H1 (cell line): ENCODE measurements around the gene INHBB. TPM values are rescaled to one million over a fixed set of nuclear protein-coding genes. Genes with fewer than 3 reads are reported as not detected.

Experiments used
- CTCF ChIA-PET: fragments of 300-600 bp; sonication (Branson Sonifier 250); formaldehyde crosslinking; loops from one replicate; lab custom pipeline; 2021; ENCODE audit not compliant: partially characterized antibody; lab: Charles Lee
- POLR2A ChIA-PET: fragments of 300-600 bp; sonication (Branson Sonifier 250); formaldehyde crosslinking; loops from one replicate; lab custom pipeline; 2021; ENCODE audit warnings: inconsistent platforms; ENCODE audit not compliant: partially characterized antibody; lab: Charles Lee
- DNase-seq, 2 experiments: peaks; one replicate each; pipeline versions ENCODE4 v3.0.0 to v3.0.0-alpha.2; 2010 to 2022; ENCODE audit warnings: low spot score in 2 of 2, low read depth in 1 of 2, mixed read lengths in 1 of 2
- FAIRE-seq: peaks from 2 replicates; lab custom pipeline; 2011; peaks lifted over from hg19 to GRCh38; lab: Jason Lieb, UNC
- H2AFZ ChIP-seq: 2 replicates; pipeline ENCODE4 v1.8.1; 2012; ENCODE audit warnings: low read length, inconsistent platforms
- H2AK5ac ChIP-seq: 2 replicates; pipeline ENCODE4 v1.6.1; 2013; ENCODE audit warnings: low read depth, low read length
- H2BK120ac ChIP-seq: replicated peaks from 2 replicates; pipeline ENCODE3; 2013; ENCODE audit warnings: low read depth, low read length, inconsistent platforms
- H2BK12ac ChIP-seq: 2 replicates; pipeline ENCODE4 v1.6.1; 2013; ENCODE audit warnings: low read depth, low read length
- H2BK15ac ChIP-seq: 2 replicates; pipeline ENCODE4 v1.6.1; 2013; ENCODE audit warnings: low read length
- H2BK20ac ChIP-seq: 2 replicates; pipeline ENCODE4 v1.6.1; 2013; ENCODE audit warnings: low read length
- H2BK5ac ChIP-seq: 2 replicates; pipeline ENCODE4 v1.6.1; 2013; ENCODE audit warnings: low read depth, low read length
- H3K14ac ChIP-seq: 2 replicates; pipeline ENCODE4 v1.6.1; 2013; ENCODE audit warnings: inconsistent platforms; ENCODE audit not compliant: insufficient read length
- H3K18ac ChIP-seq: 2 replicates; pipeline ENCODE4 v1.6.1; 2013; ENCODE audit warnings: low read length; ENCODE audit errors: extremely low read depth
- H3K23ac ChIP-seq: 2 replicates; pipeline ENCODE4 v1.6.1; 2013; ENCODE audit warnings: inconsistent platforms; ENCODE audit not compliant: insufficient read length
- H3K23me2 ChIP-seq: 2 replicates; pipeline ENCODE4 v1.6.1; 2013; ENCODE audit warnings: low read depth, low read length
- H3K27ac ChIP-seq: 2 replicates; pipeline ENCODE4 v1.6.1; 2011; ENCODE audit warnings: low read depth, low read length, inconsistent platforms
- H3K27me3 ChIP-seq, 4 experiments: replicated peaks in 1 of 4; 1 replicate in 1 of 4; 2 replicates in 3 of 4; pipeline versions ENCODE4 v1.6.1 to v1.8.1; 2011 to 2013; ENCODE audit warnings: low read length in 3 of 4, mild to moderate bottlenecking in 3 of 4, inconsistent platforms in 2 of 4, mixed read lengths in 2 of 4, moderate library complexity in 1 of 4; ENCODE audit not compliant: control insufficient read depth in 3 of 4, insufficient read depth in 3 of 4; ENCODE audit errors: extremely low read depth in 1 of 4
- H3K36me3 ChIP-seq, 4 experiments: 2 replicates each; pipeline versions ENCODE4 v1.6.1 to v1.8.1; 2011 to 2013; ENCODE audit warnings: mild to moderate bottlenecking in 4 of 4, low read length in 3 of 4, moderate library complexity in 2 of 4, control low read depth in 1 of 4, inconsistent platforms in 1 of 4; ENCODE audit not compliant: insufficient read depth in 4 of 4, control insufficient read depth in 2 of 4
- H3K4ac ChIP-seq: replicated peaks from 2 replicates; pipeline ENCODE3; 2013; ENCODE audit warnings: low read length, low read depth, mixed read lengths, inconsistent platforms; ENCODE audit not compliant: insufficient read length
- H3K4me1 ChIP-seq, 4 experiments: replicated peaks in 1 of 4; 1 replicate in 1 of 4; 2 replicates in 3 of 4; pipeline versions ENCODE4 v1.6.1 to v1.8.1; 2011 to 2013; ENCODE audit warnings: low read length in 3 of 4, inconsistent platforms in 2 of 4, mixed read lengths in 1 of 4; ENCODE audit not compliant: insufficient read depth in 4 of 4, control insufficient read depth in 3 of 4
- H3K4me2 ChIP-seq, 2 experiments: 2 replicates each; pipeline versions ENCODE4 v1.6.1 to v1.8.1; 2011 to 2013; ENCODE audit warnings: low read depth in 2 of 2, low read length in 2 of 2, control low read depth in 1 of 2, inconsistent platforms in 1 of 2, mild to moderate bottlenecking in 1 of 2; ENCODE audit not compliant: insufficient read depth in 1 of 2
- H3K4me3 ChIP-seq, 4 experiments: fragments of 200-600, 300-600 bp in 1 of 4; sonication (generic), shearing (Covaris generic), sonication (Bioruptor Twin) in 1 of 4; 2 replicates each; pipeline versions ENCODE4 v1.5.1 to v1.8.1; 2011 to 2016; ENCODE audit warnings: low read length in 4 of 4, low read depth in 3 of 4, control low read depth in 2 of 4, inconsistent platforms in 2 of 4, mild to moderate bottlenecking in 2 of 4, mixed read lengths in 1 of 4, moderate library complexity in 1 of 4; ENCODE audit not compliant: insufficient read depth in 2 of 4; ENCODE audit errors: extremely low read depth in 1 of 4
- H3K56ac ChIP-seq: replicated peaks from 2 replicates; pipeline ENCODE3; 2013; ENCODE audit warnings: low read depth, mild to moderate bottlenecking, mixed read lengths, low read length, inconsistent platforms; ENCODE audit not compliant: insufficient read length
- H3K79me1 ChIP-seq: 2 replicates; pipeline ENCODE4 v1.6.1; 2013; ENCODE audit warnings: low read depth, low read length, control low read depth
- H3K79me2 ChIP-seq, 2 experiments: 2 replicates each; pipeline versions ENCODE4 v1.6.1 to v1.8.1; 2012 to 2013; ENCODE audit warnings: low read length in 2 of 2, mild to moderate bottlenecking in 2 of 2, inconsistent platforms in 1 of 2; ENCODE audit not compliant: insufficient read depth in 2 of 2, control insufficient read depth in 1 of 2
- H3K9ac ChIP-seq, 4 experiments: replicated peaks in 1 of 4; 1 replicate in 1 of 4; 2 replicates in 3 of 4; pipeline versions ENCODE4 v1.6.1 to v1.8.1; 2011 to 2013; ENCODE audit warnings: low read depth in 3 of 4, low read length in 3 of 4, control low read depth in 2 of 4, mild to moderate bottlenecking in 2 of 4, moderate library complexity in 2 of 4, inconsistent platforms in 1 of 4; ENCODE audit errors: extremely low read depth in 1 of 4
- H3K9me3 ChIP-seq, 2 experiments: 2 replicates each; pipeline versions ENCODE4 v1.6.1 to v1.8.1; 2012 to 2013; ENCODE audit warnings: mild to moderate bottlenecking in 2 of 2, moderate library complexity in 2 of 2, control low read depth in 1 of 2, inconsistent platforms in 1 of 2, low read depth in 1 of 2, low read length in 1 of 2, mixed read lengths in 1 of 2; ENCODE audit not compliant: insufficient read depth in 2 of 2
- H4K20me1 ChIP-seq, 2 experiments: replicated peaks in 1 of 2; 2 replicates each; pipeline versions ENCODE3 to v1.8.1; 2011 to 2013; ENCODE audit warnings: inconsistent platforms in 2 of 2, low read length in 2 of 2, mild to moderate bottlenecking in 1 of 2; ENCODE audit not compliant: insufficient read depth in 2 of 2, control insufficient read depth in 1 of 2
- H4K5ac ChIP-seq: 2 replicates; pipeline ENCODE4 v1.6.1; 2013; ENCODE audit warnings: low read length, low read depth, mixed read lengths, inconsistent platforms; ENCODE audit not compliant: insufficient read length
- H4K8ac ChIP-seq: 2 replicates; pipeline ENCODE4 v1.8.0; 2013; ENCODE audit warnings: mild to moderate bottlenecking, moderate library complexity, low read length, inconsistent platforms; ENCODE audit not compliant: insufficient read depth; ENCODE audit errors: extremely low read depth
- H4K91ac ChIP-seq: replicated peaks from 2 replicates; pipeline ENCODE3; 2013; ENCODE audit warnings: low read length, mixed read lengths, inconsistent platforms; ENCODE audit not compliant: insufficient read length
- ASH2L ChIP-seq: fragments of 200-600, 300-600 bp; sonication (generic); IDR thresholded peaks from one replicate; pipeline ENCODE4 v1.7.1; 2017; ENCODE audit warnings: low read length
- CBX8 ChIP-seq: fragments of 300-800, 300-1000 bp; sonication (generic); IDR thresholded peaks from 2 replicates; pipeline ENCODE4 v1.7.1; 2016; ENCODE audit warnings: low read depth, low read length, borderline replicate concordance
- GABPA ChIP-seq: IDR thresholded peaks from 2 replicates; pipeline ENCODE4 v1.6.1; 2011; ENCODE audit warnings: mild to moderate bottlenecking, low read length, moderate library complexity, borderline replicate concordance; ENCODE audit not compliant: insufficient read depth
- KDM4A ChIP-seq: IDR thresholded peaks from one replicate; pipeline ENCODE4 v1.7.1; 2012; ENCODE audit warnings: low read depth, mild to moderate bottlenecking, moderate library complexity, low read length, inconsistent platforms; ENCODE audit not compliant: severe bottlenecking
- NANOG ChIP-seq: IDR thresholded peaks from 2 replicates; pipeline ENCODE4 v1.6.1; 2011; ENCODE audit warnings: low read length, low read depth, mild to moderate bottlenecking, inconsistent platforms; ENCODE audit not compliant: insufficient read depth, poor library complexity, severe bottlenecking
- NRF1 ChIP-seq: IDR thresholded peaks from 2 replicates; pipeline ENCODE4 v1.6.1; 2011; ENCODE audit warnings: mild to moderate bottlenecking, low read depth, low read length, improper control_type of control experiment
- RFX5 ChIP-seq: IDR thresholded peaks from 2 replicates; pipeline ENCODE4 v1.6.1; 2011; ENCODE audit warnings: low read depth, low read length, improper control_type of control experiment, borderline replicate concordance
- RNF2 ChIP-seq: fragments of 200-900, 300-1000 bp; sonication (generic); IDR thresholded peaks from 2 replicates; pipeline ENCODE4 v1.7.1; 2016; ENCODE audit warnings: borderline replicate concordance, low read depth, mild to moderate bottlenecking, antibody characterized with exemption, low read length; ENCODE audit not compliant: poor library complexity, severe bottlenecking; ENCODE audit errors: missing control alignments
- TBP ChIP-seq: IDR thresholded peaks from 2 replicates; pipeline ENCODE4 v1.6.1; 2011; ENCODE audit warnings: low read depth, low read length, improper control_type of control experiment
- TCF12 ChIP-seq: IDR thresholded peaks from 2 replicates; pipeline ENCODE4 v1.6.1; 2011; ENCODE audit warnings: low read depth, mild to moderate bottlenecking, low read length
- TEAD4 ChIP-seq: IDR thresholded peaks from 2 replicates; pipeline ENCODE4 v1.6.1; 2012; ENCODE audit warnings: low read depth, low read length, inconsistent platforms, mixed read lengths
- ZNF274 ChIP-seq: IDR thresholded peaks from 2 replicates; pipeline ENCODE4 v1.7.0; 2012; ENCODE audit warnings: low read length, borderline replicate concordance; ENCODE audit errors: extremely low read depth
- WGBS, 2 experiments: shearing (Covaris generic) in 1 of 2; methylation state at CpG; one replicate each; pipeline versions ENCODE4 v1.1.6 to v1.1.7; 2013 to 2015; ENCODE audit warnings: low lambda C conversion rate in 2 of 2, mixed read lengths in 2 of 2, inconsistent platforms in 1 of 2, low coverage in 1 of 2, missing lambda C conversion rate in 1 of 2; ENCODE audit not compliant: insufficient replicate concordance in 2 of 2, insufficient coverage in 1 of 2, insufficient read length in 1 of 2; ENCODE audit errors: extremely low coverage in 1 of 2, missing lambda C conversion rate in 1 of 2; 5-methylcytosine and 5-hydroxymethylcytosine counted together
- polyA plus RNA-seq, 7 experiments: library from polyadenylated mRNA; depleted of rRNA in 3 of 7; stranded (reverse) in 5 of 7; unstranded in 2 of 7; fragments of >200 nt in 5 of 7; fragments of 200-250 nt in 2 of 7; gene quantifications; 1 replicate in 5 of 7; 2 replicates in 1 of 7; 4 replicates in 1 of 7; pipeline versions ENCODE4 v1.2.1 to v1.2.3, GENCODE V29; 2011 to 2013; ENCODE audit warnings: missing spikeins in 2 of 7, mixed read lengths in 2 of 7
- total RNA-seq: library from RNA; stranded (reverse); fragmentation: NEBNext Ultra II Directional; extraction: Animal tissue kit (Norgen Biotek cat#: 25700); gene quantifications from 2 replicates; pipeline ENCODE4 v1.2.1, GENCODE V29; 2021
- TF ChIP-seq, protein P1 (sequence below): IDR thresholded peaks from 2 replicates; pipeline ENCODE4 v1.6.1; 2011; ENCODE audit warnings: low read depth, mild to moderate bottlenecking, low read length; ENCODE audit not compliant: insufficient read depth

INHBB gene
- total and polyA plus RNA-seq, 2 of the 8 experiments (the other 6 are each of a cell fraction or from before 2014, with no cell fraction given) = 0.30 to 0.32 TPM

DNA sequence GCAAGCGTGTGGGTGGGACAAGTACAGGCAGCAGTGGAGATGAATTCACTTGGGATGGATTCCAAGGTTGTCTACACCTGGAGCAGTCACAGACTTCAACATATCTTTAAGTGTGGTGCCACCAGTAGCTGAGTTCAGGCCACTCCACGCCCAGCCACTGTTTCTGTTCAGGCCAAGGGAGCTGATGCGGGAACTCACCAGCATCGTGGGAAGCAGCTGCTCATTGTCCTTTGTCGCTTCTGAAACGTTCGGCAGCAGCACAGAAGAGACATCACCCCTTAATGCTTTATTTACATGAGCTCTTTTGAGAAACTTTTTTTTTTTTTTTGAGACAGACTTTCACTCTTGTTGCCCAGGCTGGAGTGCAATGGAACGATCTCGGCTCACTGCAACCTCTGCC lies 19.9 kb upstream of the INHBB start:
- no peak overlapping the region for H3K56ac ChIP-seq
- POLR2A ChIA-PET = interaction anchor here (2.1 kb wide), 1 partner anchor 9 kb away, joined by 4 read pairs; no protein-coding TSS in a partner anchor

More for the DNA sequence above, 19.9 kb upstream of the INHBB start:
- Histone ChIP-seq H3K4ac (no peak overlapping the region), H2BK12ac (no peak overlapping the region), H3K9me3 (no peaks in the 10 kb centered on the region), H4K91ac (no peak overlapping the region), H2BK20ac (no peak overlapping the region), H2BK120ac (no peak overlapping the region), H3K23me2 (no peaks in the 10 kb centered on the region; the same call in 1 of the 2 replicates), H3K14ac (no peak overlapping the region), H3K79me1 (no peaks in the 10 kb centered on the region), H4K20me1 (no peaks in the 10 kb centered on the region), H3K27ac (no peak overlapping the region), H3K4me3 (no peak overlapping the region), H3K4me2 (no peak overlapping the region), H3K9ac (no peak overlapping the region), H2AFZ (no peak overlapping the region), H2BK15ac (no peak overlapping the region), H4K5ac (no peak overlapping the region), H3K79me2 (no peaks in the 10 kb centered on the region), H2AK5ac (no peak overlapping the region), H3K36me3 (no peaks in the 10 kb centered on the region), H4K8ac (no peak overlapping the region), H3K4me1 (no peaks in the 10 kb centered on the region), H3K18ac (no peak overlapping the region), H3K27me3 (peaks cover 0 to 4% (median 0%) of the 10 kb centered on the region in 4 experiments; a peak in 4 of 7 replicates), H2BK5ac (no peak overlapping the region), H3K23ac (no peak overlapping the region)
- no peak for TF ChIP-seq TCF12
- TF ChIP-seq KDM4A = no peak
- no peak for TF ChIP-seq TBP
- no peak for TF ChIP-seq TEAD4
- TF ChIP-seq ZNF274 = no peak
- no peak for TF ChIP-seq ASH2L
- no peak for TF ChIP-seq CBX8
- TF ChIP-seq NANOG = no peak
- no peak for TF ChIP-seq RNF2
- TF ChIP-seq GABPA = no peak
- TF ChIP-seq, protein P1, sequence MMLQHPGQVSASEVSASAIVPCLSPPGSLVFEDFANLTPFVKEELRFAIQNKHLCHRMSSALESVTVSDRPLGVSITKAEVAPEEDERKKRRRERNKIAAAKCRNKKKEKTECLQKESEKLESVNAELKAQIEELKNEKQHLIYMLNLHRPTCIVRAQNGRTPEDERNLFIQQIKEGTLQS = no peak
- TF ChIP-seq RFX5 = no peak
- TF ChIP-seq NRF1 = no peak
- DNase-seq (no peak), FAIRE-seq (no peak)
- 88% methylated on average over 9 of the region's 9 CpGs; no CpG with 5 or more reads in 1 of the 2 experiments for WGBS, 2 experiments
- CTCF ChIA-PET = interaction anchor here (0.6 to 6.5 kb wide), 6 partner anchors 13 to 807 kb away, joined by 3 to 48 read pairs (median 3); no protein-coding TSS in a partner anchor
